NCI-H2196 (cell line): ENCODE results near the gene KIFAP3.
A peak's percentile ranks its signal among the peaks of the same experiment; 100 is the strongest.
"Not testable (repeated sequence)": the region's sequence is repeated elsewhere in the genome, so short reads cannot be mapped to it uniquely, and the experiment has no call there.

Experiments
- DNase-seq: peaks from one replicate; lab custom pipeline; 2025; ENCODE audit not compliant: unreplicated experiment; lab: John Stamatoyannopoulos, UW

The KIFAP3 gene

GRCh38 chr1:169925505-169926482 is 148.7 kb downstream of the KIFAP3 start:
- peak; percentile 28 for DNase-seq

GRCh38 chr1:169924829-169925228 is 149.7 kb downstream of the KIFAP3 start:
- DNase-seq: no peak

- DNase-seq: no peak
Measured at GRCh38 chr1:169924063-169924462, 150.4 kb downstream of the KIFAP3 start.

- DNase-seq: no peak
Measured at GRCh38 chr1:169921080-169921479, 153.4 kb downstream of the KIFAP3 start.

- DNase-seq: no peak
Measured at GRCh38 chr1:169918927-169919326, 155.6 kb downstream of the KIFAP3 start.

GRCh38 chr1:169918220-169918619 is 156.3 kb downstream of the KIFAP3 start:
- DNase-seq: not testable (repeated sequence)

GRCh38 chr1:169915150-169915549 is 159.3 kb downstream of the KIFAP3 start:
- DNase-seq: no peak

GRCh38 chr1:169914531-169914930 is 160.0 kb downstream of the KIFAP3 start:
- DNase-seq: no peak

- DNase-seq: no peak
Measured at GRCh38 chr1:169909499-169909898, 165.0 kb downstream of the KIFAP3 start.

GRCh38 chr1:169906938-169907337 is 167.6 kb downstream of the KIFAP3 start:
- DNase-seq: no peak

- DNase-seq: no peak
Measured at GRCh38 chr1:169904834-169905233, 169.7 kb downstream of the KIFAP3 start.

GRCh38 chr1:169902751-169903150 is 171.7 kb downstream of the KIFAP3 start:
- DNase-seq: no peak

GRCh38 chr1:169901115-169901514 is 173.4 kb downstream of the KIFAP3 start:
- no peak for DNase-seq

- no peak for DNase-seq
Measured at GRCh38 chr1:169900571-169900970, 173.9 kb downstream of the KIFAP3 start.

GRCh38 chr1:169899519-169900217 is 174.8 kb downstream of the KIFAP3 start:
- DNase-seq: no peak

GRCh38 chr1:169896013-169896412 is 178.5 kb downstream of the KIFAP3 start:
- DNase-seq: no peak

GRCh38 chr1:169894424-169895145 is 179.9 kb downstream of the KIFAP3 start:
- no peak for DNase-seq

GRCh38 chr1:169893645-169894423 is 180.7 kb downstream of the KIFAP3 start, which contains the start of gene SCYL3:
Gene SCYL3 (minus strand): TSS chr1:169893896. CDS start chr1:169888840, 5,056 bp downstream.
- DNase-seq: peak; percentile 92

GRCh38 chr1:169892927-169893644 is 181.4 kb downstream of the KIFAP3 start:
- DNase-seq: no peak
